Natural killer cell treated with Interleukin-12 subunit alpha and Interleukin-12 subunit beta and Interleukin-15 and Interleukin-18, amount 100 ng/mL, for 72 hours (primary cell): ENCODE results near the gene GINS2. TPM values are rescaled to one million over a fixed set of nuclear protein-coding genes. Genes with fewer than 3 reads are reported as not detected.
A peak's percentile ranks its signal among the peaks of the same experiment; 100 is the strongest.

Experiments
- ATAC-seq, 2 donors: fragments of 150-1000 bp; cut with Tn5 transposase in 1 of 2; sonication (Bioruptor Pico), chemical (Tn5 transposase) in 1 of 2; 2 replicates each; pipeline ENCODE4 v1.10.0; 2021
- DNase-seq: peaks from one replicate; pipeline ENCODE4 v3.0.0; 2022; ENCODE audit warnings: low spot score
- H3K27ac Mint-ChIP-seq, 2 donors: 1 replicate in 1 of 2; 2 replicates in 1 of 2; pipeline ENCODE4 v1.8.0; 2022; ENCODE audit warnings: mixed read lengths in 2 of 2, mild to moderate bottlenecking in 1 of 2, moderate library complexity in 1 of 2
- H3K27me3 Mint-ChIP-seq, 2 donors: 1 replicate in 1 of 2; 2 replicates in 1 of 2; pipeline ENCODE4 v1.8.0; 2022; ENCODE audit warnings: mixed read lengths in 2 of 2
- H3K36me3 Mint-ChIP-seq: one replicate; pipeline ENCODE4 v1.8.0; 2022; ENCODE audit warnings: mixed read lengths
- H3K4me1 Mint-ChIP-seq, 2 donors: 1 replicate in 1 of 2; 2 replicates in 1 of 2; pipeline ENCODE4 v1.8.0; 2022; ENCODE audit warnings: low read depth in 2 of 2, mixed read lengths in 2 of 2, mild to moderate bottlenecking in 1 of 2
- H3K4me3 Mint-ChIP-seq: one replicate; pipeline ENCODE4 v1.8.0; 2022; ENCODE audit warnings: mixed read lengths
- H3K9me3 Mint-ChIP-seq: 2 replicates; pipeline ENCODE4 v1.8.0; 2022; ENCODE audit warnings: mixed read lengths
- total RNA-seq, 2 donors: library from RNA; stranded (reverse); gene quantifications; one replicate each; pipeline ENCODE4 v1.2.3, GENCODE V29; 2022

Gene GINS2
- total RNA-seq: 10 to 100 TPM; 34.3 to 69.5 TPM

DNA sequence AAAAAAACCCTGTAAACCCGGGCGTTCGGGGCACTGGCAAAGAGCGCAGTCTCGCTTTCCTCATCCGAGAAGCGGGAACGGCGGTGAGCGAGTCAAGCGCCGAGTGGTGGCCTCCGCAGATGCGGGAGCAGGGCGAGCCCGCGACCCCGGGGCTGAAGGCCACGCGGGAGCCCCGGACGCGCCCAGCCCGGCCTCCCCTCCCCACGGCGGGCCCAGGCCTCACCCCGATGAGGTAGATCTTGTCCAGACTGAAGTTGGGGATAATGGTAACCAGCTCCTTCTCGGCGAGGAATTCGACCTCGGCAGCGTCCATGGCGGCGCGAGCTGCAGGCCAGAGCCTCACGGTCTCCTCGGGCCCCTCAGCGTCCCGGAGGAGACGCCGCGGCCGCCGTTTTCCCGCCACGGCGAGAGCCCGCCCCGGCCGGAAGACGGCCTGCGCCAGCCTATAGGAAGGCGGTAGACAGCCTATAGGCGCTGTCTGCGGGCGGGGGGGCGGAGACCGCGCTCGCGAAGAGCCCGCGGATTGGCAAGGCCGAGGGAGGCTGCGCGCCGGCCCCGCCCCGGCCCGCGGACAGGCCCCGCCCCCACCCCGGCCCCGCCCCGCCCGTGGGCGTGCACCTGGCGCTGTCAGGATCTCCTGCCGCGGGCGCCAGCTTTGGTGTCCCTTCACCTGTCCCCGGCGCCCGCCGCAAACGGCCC, at the start of gene GINS2:
Gene GINS2 (minus strand): TSS at position 369 of the 699 bp plus-strand sequence. CDS start 56 bp downstream, at position 313.
- no peaks in the 10 kb centered on the region for H3K36me3 Mint-ChIP-seq
- peaks cover 0 to 3% of the 10 kb centered on the region in 2 donors for H3K27me3 Mint-ChIP-seq
- H3K4me3 Mint-ChIP-seq: peak within 1 kb of the TSS; percentile 77
- DNase-seq: peak; percentile 95
- peaks cover 0 to 10% of the 10 kb centered on the region in 2 donors for H3K4me1 Mint-ChIP-seq
- peak; percentile 100 for ATAC-seq
- H3K9me3 Mint-ChIP-seq: no peaks in the 10 kb centered on the region
- H3K27ac Mint-ChIP-seq: peak within 1 kb of the TSS in 1 of 2 donors; percentile 65

DNA sequence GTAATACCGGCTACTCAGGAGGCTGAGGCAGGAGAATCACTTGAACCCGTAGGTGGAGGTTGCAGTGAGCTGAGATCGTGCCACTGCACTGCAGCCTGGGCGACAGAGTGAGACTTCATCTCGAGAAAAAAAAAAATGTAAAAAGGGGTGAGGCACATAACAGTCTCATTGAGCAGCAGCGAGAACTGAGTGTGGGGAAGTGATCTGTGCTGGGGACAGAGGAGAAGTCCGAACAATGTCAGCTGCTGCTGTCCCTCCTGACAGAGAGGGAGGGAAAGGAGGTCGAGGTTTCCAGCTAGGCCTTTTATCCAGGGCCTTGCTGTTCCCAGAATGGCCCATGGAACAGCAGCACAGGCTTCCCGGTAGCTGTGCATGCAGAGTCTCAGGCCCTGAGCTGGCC, 48.2 kb upstream of the GINS2 start:
- Mint-ChIP-seq H3K9me3 (no peaks in the 10 kb centered on the region), H3K27me3 (no peaks in the 10 kb centered on the region), H3K36me3 (no peaks in the 10 kb centered on the region), H3K4me3 (no peak overlapping the region), H3K4me1 (peaks cover 12 to 19% of the 10 kb centered on the region in 2 donors), H3K27ac (no peak overlapping the region)
- DNase-seq (no peak), ATAC-seq (no peak)

DNA sequence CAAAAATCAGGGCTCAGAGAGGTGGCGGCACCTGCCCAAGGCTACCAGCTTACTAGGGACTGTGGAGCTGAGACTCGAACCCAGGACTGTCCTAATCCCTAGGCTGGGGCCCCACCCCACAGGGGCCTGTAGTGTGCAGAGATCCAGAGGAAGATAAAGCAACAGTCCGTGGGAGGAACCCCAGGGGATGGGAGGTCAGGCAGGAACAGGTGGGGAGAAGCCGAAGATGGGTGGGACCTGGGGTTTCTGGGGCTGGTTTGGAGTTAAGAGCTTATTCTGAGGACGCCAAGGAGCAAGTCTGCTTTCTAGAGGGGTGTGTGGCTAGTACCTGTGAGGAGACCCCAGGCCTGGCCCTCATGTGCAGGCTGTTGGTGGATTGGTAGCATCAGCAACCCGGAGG, 47.2 kb upstream of the GINS2 start:
- Mint-ChIP-seq H3K4me1 (peaks cover 12 to 19% of the 10 kb centered on the region in 2 donors), H3K9me3 (no peaks in the 10 kb centered on the region), H3K27ac (peak overlapping the region in 1 of 2 donors; percentile 76), H3K36me3 (no peaks in the 10 kb centered on the region), H3K4me3 (peak overlapping the region; percentile 15), H3K27me3 (no peaks in the 10 kb centered on the region)
- ATAC-seq: peak in 1 of 2 donors; percentile 8
- DNase-seq: no peak

DNA sequence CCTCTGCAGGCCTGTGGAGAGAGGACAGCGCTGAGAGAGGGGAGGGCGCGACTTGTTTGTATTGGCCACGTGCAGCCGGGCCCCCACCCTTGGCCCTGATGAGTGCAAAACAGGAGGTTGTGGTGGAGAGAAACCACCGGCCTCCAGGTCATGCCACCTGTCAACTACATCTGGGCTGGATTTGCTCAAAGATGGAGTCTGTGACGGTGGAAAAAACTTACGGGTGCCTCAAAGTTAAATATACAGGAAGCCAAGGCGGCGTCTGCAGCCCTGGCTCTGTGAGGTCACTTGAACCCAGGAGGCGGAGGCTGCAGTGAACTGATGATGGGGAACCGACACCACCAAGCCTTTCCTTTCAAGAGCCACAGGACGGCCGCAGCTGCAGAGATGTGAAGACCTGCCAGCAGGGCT, 46.5 kb upstream of the GINS2 start:
- Mint-ChIP-seq H3K27ac (peak overlapping the region in 1 of 2 donors; percentile 76), H3K4me3 (peak overlapping the region; percentile 15), H3K36me3 (no peaks in the 10 kb centered on the region), H3K4me1 (peaks cover 12 to 19% of the 10 kb centered on the region in 2 donors), H3K9me3 (no peaks in the 10 kb centered on the region), H3K27me3 (no peaks in the 10 kb centered on the region)
- peak; percentile 70 to 75 for ATAC-seq
- DNase-seq: no peak

DNA sequence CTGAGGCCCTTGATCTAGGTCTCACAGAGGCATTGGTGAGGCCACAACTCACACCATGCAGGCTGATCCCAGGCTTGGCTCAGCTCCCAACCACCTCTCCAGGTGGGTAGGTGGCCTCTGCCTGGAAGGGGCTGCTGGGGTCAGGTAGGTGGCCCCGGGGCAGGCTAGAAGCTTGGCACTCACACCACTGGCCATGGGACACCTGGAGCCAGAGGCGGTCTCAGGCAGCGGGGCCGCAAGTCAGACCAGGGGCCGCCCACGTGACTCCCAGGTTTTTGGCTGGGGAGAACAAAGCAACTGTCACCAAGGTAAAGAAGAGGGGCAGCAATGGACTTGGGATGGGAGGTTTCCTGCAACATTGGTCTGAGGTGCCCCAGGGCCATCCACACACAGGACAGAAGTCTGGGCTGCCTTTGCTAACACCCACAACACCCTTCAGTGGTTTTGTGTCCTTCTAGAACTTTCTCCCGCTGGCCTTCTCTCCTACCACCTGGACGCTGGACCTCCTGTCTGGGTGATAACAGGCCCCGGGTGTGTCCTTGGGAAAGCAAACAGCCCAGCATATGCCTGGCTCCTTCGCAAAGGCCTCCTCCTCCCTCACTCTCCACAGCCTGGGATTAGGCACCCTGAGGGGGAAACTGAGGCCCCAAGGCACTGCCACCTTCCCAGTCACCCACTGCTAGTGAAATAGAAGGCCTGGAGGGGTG, 45.7 kb upstream of the GINS2 start:
- Mint-ChIP-seq H3K9me3 (no peaks in the 10 kb centered on the region), H3K27ac (peak overlapping the region in 1 of 2 donors; percentile 76), H3K36me3 (no peaks in the 10 kb centered on the region), H3K4me3 (no peak overlapping the region), H3K4me1 (peaks cover 12 to 19% of the 10 kb centered on the region in 2 donors), H3K27me3 (peaks cover 0 to 1% of the 10 kb centered on the region in 2 donors)
- DNase-seq (no peak), ATAC-seq (no peak)

DNA sequence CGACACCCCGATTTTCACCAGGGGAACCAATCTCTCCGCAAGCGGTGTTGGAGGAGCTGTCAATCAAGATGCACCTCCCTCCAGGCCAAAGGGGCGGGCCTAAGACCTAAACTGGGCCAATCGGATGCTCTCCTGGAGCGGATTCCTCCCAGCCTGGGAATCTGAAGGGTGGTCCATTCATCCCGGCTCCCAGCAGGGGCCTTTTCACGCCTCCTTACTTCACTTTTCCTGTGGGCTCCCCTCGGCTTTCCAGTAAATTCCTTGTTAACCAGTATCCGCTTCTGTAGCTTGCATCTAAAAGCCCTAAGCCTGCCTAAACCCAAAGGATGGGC, 45.1 kb upstream of the GINS2 start:
- Mint-ChIP-seq H3K4me1 (peaks cover 12 to 19% of the 10 kb centered on the region in 2 donors), H3K27ac (no peak overlapping the region)

DNA sequence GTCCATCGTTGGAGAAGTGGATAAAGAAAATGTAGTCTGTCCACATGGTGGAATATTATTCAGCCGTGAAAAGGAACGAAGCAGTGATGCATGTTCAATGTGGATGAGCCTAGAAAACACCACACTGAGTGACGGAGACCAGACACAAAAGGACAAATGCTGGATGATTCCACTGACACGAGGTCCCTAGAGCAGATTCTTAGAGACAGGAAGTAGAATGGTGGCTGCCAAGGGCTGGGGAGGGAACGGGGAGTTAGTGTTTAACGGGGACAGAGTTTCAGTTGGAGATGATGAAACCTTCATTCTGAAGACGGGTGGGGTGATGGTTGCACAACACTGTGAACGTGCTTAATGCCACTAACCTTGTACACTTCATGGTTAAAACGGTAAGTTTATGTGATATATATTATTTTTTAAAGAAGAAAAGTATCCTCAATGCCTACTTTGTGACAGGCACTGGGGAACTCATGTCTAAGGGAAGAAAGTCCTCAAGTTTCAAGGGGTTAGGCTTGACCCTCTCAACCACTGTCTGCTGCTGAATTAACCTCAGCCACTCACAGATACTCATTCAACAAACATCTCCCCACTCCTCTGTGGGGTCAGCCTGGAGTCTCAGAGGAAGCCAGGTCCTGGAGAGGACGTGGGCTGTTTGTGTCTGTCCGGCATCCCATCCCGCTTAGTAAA, 44.5 kb upstream of the GINS2 start:
- no peak for ATAC-seq
- H3K36me3 Mint-ChIP-seq: no peaks in the 10 kb centered on the region
- no peaks in the 10 kb centered on the region for H3K9me3 Mint-ChIP-seq
- H3K4me1 Mint-ChIP-seq: peaks cover 12 to 19% of the 10 kb centered on the region in 2 donors
- no peak overlapping the region for H3K27ac Mint-ChIP-seq
- DNase-seq: no peak
- H3K27me3 Mint-ChIP-seq: peaks cover 0 to 2% of the 10 kb centered on the region in 2 donors
- no peak overlapping the region for H3K4me3 Mint-ChIP-seq

More for the DNA sequence above, 45.1 kb upstream of the GINS2 start:
- Mint-ChIP-seq H3K9me3 (no peaks in the 10 kb centered on the region), H3K36me3 (no peaks in the 10 kb centered on the region), H3K27me3 (peaks cover 0 to 2% of the 10 kb centered on the region in 2 donors), H3K4me3 (no peak overlapping the region)
- ATAC-seq (no peak), DNase-seq (no peak)

DNA sequence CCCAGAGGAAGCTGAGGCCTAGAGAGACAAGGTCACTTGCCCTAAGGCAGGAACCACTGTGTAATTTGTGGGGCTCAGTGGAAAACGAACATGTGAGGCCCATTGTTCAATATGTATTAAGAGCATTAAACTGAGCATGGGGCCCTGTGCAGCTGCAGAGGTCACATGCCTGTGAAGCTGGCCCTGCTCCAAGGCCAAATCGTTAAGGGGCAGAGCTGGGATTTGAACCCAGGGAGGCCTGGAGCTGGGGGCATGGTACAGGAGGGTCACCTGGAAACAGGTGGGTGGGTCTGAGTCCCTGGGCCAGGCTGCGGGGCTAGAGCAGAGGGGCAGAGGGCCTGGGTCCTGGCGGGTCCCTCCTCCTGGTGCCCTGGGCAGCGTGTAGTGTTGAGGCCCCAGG, 42.4 kb upstream of the GINS2 start:
- H3K27me3 Mint-ChIP-seq: peaks cover 0 to 2% of the 10 kb centered on the region in 2 donors
- peaks cover 12 to 17% of the 10 kb centered on the region in 2 donors for H3K4me1 Mint-ChIP-seq
- ATAC-seq (no peak), DNase-seq (no peak)
- H3K9me3 Mint-ChIP-seq: no peaks in the 10 kb centered on the region
- H3K4me3 Mint-ChIP-seq: no peak overlapping the region
- no peaks in the 10 kb centered on the region for H3K36me3 Mint-ChIP-seq
- H3K27ac Mint-ChIP-seq: no peak overlapping the region

DNA sequence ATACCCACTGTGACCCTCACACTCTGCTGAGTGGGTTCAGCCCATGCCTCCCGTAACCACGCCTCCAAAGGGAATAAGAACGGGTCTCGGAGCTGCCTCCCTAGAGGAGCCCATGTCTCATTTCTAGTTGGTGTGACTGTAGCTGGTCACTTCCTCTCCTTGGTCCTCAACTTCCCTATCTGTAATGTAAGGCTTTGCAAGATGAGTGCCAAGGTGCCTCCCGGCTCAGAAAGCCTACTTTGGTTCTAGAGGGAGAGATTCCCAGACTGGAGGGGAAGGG, 41.4 kb upstream of the GINS2 start:
- Mint-ChIP-seq H3K4me3 (no peak overlapping the region), H3K4me1 (peaks cover 2 to 7% of the 10 kb centered on the region in 2 donors), H3K36me3 (no peaks in the 10 kb centered on the region), H3K27ac (no peak overlapping the region), H3K27me3 (peaks cover 0 to 2% of the 10 kb centered on the region in 2 donors), H3K9me3 (no peaks in the 10 kb centered on the region)
- no peak for DNase-seq
- ATAC-seq: no peak

DNA sequence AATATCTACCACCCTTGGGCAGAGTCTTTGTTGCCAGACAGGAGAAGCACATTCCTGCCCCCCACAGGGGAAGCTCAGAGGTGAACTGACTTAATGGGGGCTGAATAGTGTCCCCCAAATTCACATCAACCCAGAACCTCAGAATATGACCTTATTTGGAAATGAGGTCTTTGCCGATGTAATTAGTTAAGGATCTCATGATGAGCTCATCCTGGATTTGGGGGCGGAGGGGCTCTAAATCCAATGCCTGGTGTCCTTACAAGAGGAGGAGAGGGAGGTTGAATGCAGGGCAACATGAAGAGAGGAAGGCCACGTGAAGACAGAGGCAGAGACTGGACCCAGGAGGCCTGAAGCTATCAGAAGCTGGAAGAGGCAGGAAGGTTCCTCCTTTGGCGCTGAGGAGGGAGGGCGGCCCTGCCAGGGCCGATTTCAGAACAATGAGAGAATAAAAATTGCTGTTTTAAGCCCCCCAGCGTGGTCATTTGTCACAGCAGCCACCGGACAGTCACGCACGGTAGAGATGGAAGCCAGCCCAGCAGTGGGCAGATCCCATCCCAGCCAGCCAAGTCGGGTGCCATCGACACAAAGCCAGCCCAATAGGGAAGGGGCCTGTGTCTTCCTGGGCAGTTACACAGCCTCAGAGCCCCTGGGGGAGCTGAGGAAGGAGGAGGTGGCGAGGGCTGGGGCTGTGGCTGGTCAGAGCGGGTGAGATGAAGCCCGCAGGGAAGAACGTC, 40.9 kb upstream of the GINS2 start:
- Mint-ChIP-seq H3K27ac (peak overlapping the region in 1 of 2 donors; percentile 30), H3K4me1 (peaks cover 0 to 4% of the 10 kb centered on the region in 2 donors), H3K9me3 (no peaks in the 10 kb centered on the region), H3K4me3 (no peak overlapping the region), H3K27me3 (peaks cover 0 to 2% of the 10 kb centered on the region in 2 donors), H3K36me3 (no peaks in the 10 kb centered on the region)
- no peak for ATAC-seq
- DNase-seq: no peak

DNA sequence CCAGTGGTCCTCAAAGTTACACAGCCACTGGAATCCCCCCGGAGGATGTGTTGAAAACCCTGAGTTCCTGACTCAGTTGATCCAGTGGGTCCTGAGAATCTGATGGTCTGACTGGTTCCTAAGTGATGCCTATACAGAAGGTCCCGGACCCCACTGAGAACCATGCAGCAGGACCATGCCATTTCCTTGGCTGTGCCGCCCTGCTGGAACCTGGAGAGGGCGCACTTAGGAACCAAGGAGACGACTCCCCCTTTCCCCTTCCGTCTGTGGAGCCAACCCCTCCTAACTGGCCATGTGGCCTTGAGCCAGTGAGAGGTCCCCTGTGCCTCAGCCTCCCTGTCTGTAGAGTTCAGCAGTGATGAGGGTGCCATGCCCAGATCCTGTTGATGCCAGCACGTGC, 40.1 kb upstream of the GINS2 start:
- Mint-ChIP-seq H3K36me3 (no peaks in the 10 kb centered on the region), H3K9me3 (no peaks in the 10 kb centered on the region), H3K27me3 (peaks cover 0 to 2% of the 10 kb centered on the region in 2 donors), H3K4me1 (peaks cover 0 to 4% of the 10 kb centered on the region in 2 donors), H3K27ac (no peak overlapping the region), H3K4me3 (no peak overlapping the region)
- DNase-seq (no peak), ATAC-seq (no peak)

DNA sequence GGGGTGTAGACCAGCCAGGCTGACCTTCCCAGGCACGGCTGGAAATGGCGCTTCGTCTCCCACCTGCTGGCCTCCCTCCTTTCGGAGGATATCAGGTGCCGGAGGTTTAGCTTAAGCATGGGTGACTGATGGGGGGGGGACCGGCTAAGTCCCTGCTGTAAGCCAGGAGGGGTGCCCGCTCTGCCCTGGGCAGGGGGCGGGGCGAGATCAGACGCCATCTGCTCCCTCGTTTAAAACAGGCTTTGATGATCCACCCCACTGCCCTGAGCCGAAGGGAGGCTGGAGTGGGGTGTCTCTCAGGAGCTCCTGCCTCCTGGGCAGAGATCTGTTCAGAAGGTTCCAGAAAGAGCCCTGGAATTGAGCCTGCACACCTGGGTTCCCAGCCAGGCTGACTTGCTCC, 36.2 kb upstream of the GINS2 start:
- ATAC-seq (no peak), DNase-seq (no peak)
- Mint-ChIP-seq H3K4me3 (no peak overlapping the region), H3K27ac (no peak overlapping the region), H3K36me3 (no peaks in the 10 kb centered on the region), H3K4me1 (no peaks in the 10 kb centered on the region), H3K9me3 (no peaks in the 10 kb centered on the region), H3K27me3 (peaks cover 0 to 2% of the 10 kb centered on the region in 2 donors)

DNA sequence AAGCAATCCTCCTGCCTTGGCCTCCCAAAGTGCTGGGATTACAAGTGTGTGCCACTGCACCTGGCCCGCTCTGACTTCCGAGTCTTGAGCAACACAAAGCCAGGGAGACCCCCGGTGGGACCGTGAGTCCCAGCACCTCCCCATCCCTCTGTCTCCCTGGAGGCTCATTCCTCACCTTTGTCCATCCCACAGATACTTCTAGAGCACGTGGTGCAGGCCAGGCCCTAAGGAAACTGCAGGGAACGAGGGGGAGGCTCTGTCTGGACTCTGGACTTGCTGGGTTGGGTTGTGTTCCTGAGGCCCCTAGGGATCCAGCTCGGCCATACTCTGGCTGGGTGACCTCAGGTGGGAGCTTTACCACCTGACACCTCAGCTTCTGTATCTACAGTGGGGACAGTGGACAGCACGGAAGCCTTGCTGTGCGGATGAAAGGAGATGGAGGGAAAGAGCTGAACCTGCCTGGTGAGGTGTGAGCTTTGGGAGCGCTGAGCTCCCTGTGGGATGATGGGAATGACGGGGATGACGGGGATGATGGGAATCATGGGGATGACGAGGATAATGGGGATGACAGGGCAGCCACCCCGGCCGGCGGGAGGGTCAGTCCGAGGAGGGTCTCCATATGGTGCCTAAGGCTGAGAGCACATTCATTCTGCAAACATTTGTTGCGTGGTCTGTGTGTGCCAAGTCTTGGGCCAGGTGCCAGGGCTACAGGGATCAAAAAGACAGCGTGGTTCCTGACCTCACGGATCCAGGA, 35.5 kb upstream of the GINS2 start:
- no peak overlapping the region for H3K27ac Mint-ChIP-seq
- H3K36me3 Mint-ChIP-seq: no peaks in the 10 kb centered on the region
- no peak overlapping the region for H3K4me3 Mint-ChIP-seq
- no peaks in the 10 kb centered on the region for H3K4me1 Mint-ChIP-seq
- ATAC-seq: no peak
- H3K27me3 Mint-ChIP-seq: no peaks in the 10 kb centered on the region
- H3K9me3 Mint-ChIP-seq: no peaks in the 10 kb centered on the region
- no peak for DNase-seq
